ENCODE results near the gene GRIA3.

Gene GRIA3

GRCh38 chrX:123230798-123231197, 46.7 kb downstream of the GRIA3 start:
- H3K9me3 ChIP-seq (ENCODE audit: control insufficient read depth, low read depth, low read length): peaks cover 6% of the 10 kb centered on the region
- H3K36me3 ChIP-seq (ENCODE audit: control insufficient read depth, low read depth, low read length): no peaks in the 10 kb centered on the region
- H3K4me1 ChIP-seq (ENCODE audit: control insufficient read depth, low read depth, low read length): peaks cover 5% of the 10 kb centered on the region
- no peak overlapping the region for H3K9ac ChIP-seq (ENCODE audit: low read length)
- peaks cover 37% of the 10 kb centered on the region for H3K27me3 ChIP-seq (ENCODE audit: control insufficient read depth, insufficient read depth, low read length)
- no peak overlapping the region for H3K27ac ChIP-seq (ENCODE audit: low read length)
- no peak overlapping the region for H3K4me3 ChIP-seq (ENCODE audit: low read length)

GRCh38 chrX:123236859-123237258, 52.8 kb downstream of the GRIA3 start:
- Histone ChIP-seq H3K4me3 (ENCODE audit: low read length) (no peak overlapping the region), H3K36me3 (ENCODE audit: control insufficient read depth, low read depth, low read length) (no peaks in the 10 kb centered on the region), H3K27me3 (ENCODE audit: control insufficient read depth, insufficient read depth, low read length) (peaks cover 22% of the 10 kb centered on the region), H3K4me1 (ENCODE audit: control insufficient read depth, low read depth, low read length) (no peaks in the 10 kb centered on the region), H3K9ac (ENCODE audit: low read length) (no peak overlapping the region), H3K9me3 (ENCODE audit: control insufficient read depth, low read depth, low read length) (peaks cover 15% of the 10 kb centered on the region), H3K27ac (ENCODE audit: low read length) (no peak overlapping the region)

- peaks cover 15% of the 10 kb centered on the region for H3K9me3 ChIP-seq (ENCODE audit: control insufficient read depth, low read depth, low read length)
- no peak overlapping the region for H3K27ac ChIP-seq (ENCODE audit: low read length)
- peaks cover 18% of the 10 kb centered on the region for H3K27me3 ChIP-seq (ENCODE audit: control insufficient read depth, insufficient read depth, low read length)
- no peaks in the 10 kb centered on the region for H3K36me3 ChIP-seq (ENCODE audit: control insufficient read depth, low read depth, low read length)
- H3K4me1 ChIP-seq (ENCODE audit: control insufficient read depth, low read depth, low read length): no peaks in the 10 kb centered on the region
- no peak overlapping the region for H3K9ac ChIP-seq (ENCODE audit: low read length)
- no peak overlapping the region for H3K4me3 ChIP-seq (ENCODE audit: low read length)
Measured at GRCh38 chrX:123237271-123237670, 53.2 kb downstream of the GRIA3 start.

GRCh38 chrX:123254457-123254856, 70.4 kb downstream of the GRIA3 start:
- Histone ChIP-seq H3K36me3 (ENCODE audit: control insufficient read depth, low read depth, low read length) (no peaks in the 10 kb centered on the region), H3K27ac (ENCODE audit: low read length) (no peak overlapping the region), H3K27me3 (ENCODE audit: control insufficient read depth, insufficient read depth, low read length) (no peaks in the 10 kb centered on the region), H3K9ac (ENCODE audit: low read length) (no peak overlapping the region), H3K4me1 (ENCODE audit: control insufficient read depth, low read depth, low read length) (no peaks in the 10 kb centered on the region), H3K4me3 (ENCODE audit: low read length) (no peak overlapping the region), H3K9me3 (ENCODE audit: control insufficient read depth, low read depth, low read length) (peaks cover 7% of the 10 kb centered on the region)

GRCh38 chrX:123256378-123256777, 72.3 kb downstream of the GRIA3 start:
- H3K27ac ChIP-seq (ENCODE audit: low read length): no peak overlapping the region
- H3K36me3 ChIP-seq (ENCODE audit: control insufficient read depth, low read depth, low read length): no peaks in the 10 kb centered on the region
- H3K4me3 ChIP-seq (ENCODE audit: low read length): no peak overlapping the region
- peaks cover 4% of the 10 kb centered on the region for H3K9me3 ChIP-seq (ENCODE audit: control insufficient read depth, low read depth, low read length)
- no peaks in the 10 kb centered on the region for H3K4me1 ChIP-seq (ENCODE audit: control insufficient read depth, low read depth, low read length)
- no peaks in the 10 kb centered on the region for H3K27me3 ChIP-seq (ENCODE audit: control insufficient read depth, insufficient read depth, low read length)
- H3K9ac ChIP-seq (ENCODE audit: low read length): no peak overlapping the region

- H3K4me3 ChIP-seq (ENCODE audit: low read length): no peak overlapping the region
- H3K4me1 ChIP-seq (ENCODE audit: control insufficient read depth, low read depth, low read length): no peaks in the 10 kb centered on the region
- H3K27ac ChIP-seq (ENCODE audit: low read length): no peak overlapping the region
- no peak overlapping the region for H3K9ac ChIP-seq (ENCODE audit: low read length)
- H3K9me3 ChIP-seq (ENCODE audit: control insufficient read depth, low read depth, low read length): peaks cover 9% of the 10 kb centered on the region
- no peaks in the 10 kb centered on the region for H3K27me3 ChIP-seq (ENCODE audit: control insufficient read depth, insufficient read depth, low read length)
- H3K36me3 ChIP-seq (ENCODE audit: control insufficient read depth, low read depth, low read length): no peaks in the 10 kb centered on the region
Measured at GRCh38 chrX:123260920-123261418, 76.9 kb downstream of the GRIA3 start.

- Histone ChIP-seq H3K9me3 (ENCODE audit: control insufficient read depth, low read depth, low read length) (peaks cover 19% of the 10 kb centered on the region), H3K4me3 (ENCODE audit: low read length) (no peak overlapping the region), H3K27me3 (ENCODE audit: control insufficient read depth, insufficient read depth, low read length) (no peaks in the 10 kb centered on the region), H3K27ac (ENCODE audit: low read length) (no peak overlapping the region), H3K9ac (ENCODE audit: low read length) (no peak overlapping the region), H3K36me3 (ENCODE audit: control insufficient read depth, low read depth, low read length) (no peaks in the 10 kb centered on the region), H3K4me1 (ENCODE audit: control insufficient read depth, low read depth, low read length) (no peaks in the 10 kb centered on the region)
Measured at GRCh38 chrX:123263270-123263669, 79.2 kb downstream of the GRIA3 start.

- Histone ChIP-seq H3K9ac (ENCODE audit: low read length) (no peak overlapping the region), H3K27ac (ENCODE audit: low read length) (no peak overlapping the region)
Measured at GRCh38 chrX:123263747-123264146, 79.7 kb downstream of the GRIA3 start.

GRCh38 chrX:123267220-123267619, 83.1 kb downstream of the GRIA3 start:
- Histone ChIP-seq H3K27me3 (ENCODE audit: control insufficient read depth, insufficient read depth, low read length) (no peaks in the 10 kb centered on the region), H3K4me1 (ENCODE audit: control insufficient read depth, low read depth, low read length) (no peaks in the 10 kb centered on the region), H3K9me3 (ENCODE audit: control insufficient read depth, low read depth, low read length) (peaks cover 15% of the 10 kb centered on the region), H3K9ac (ENCODE audit: low read length) (no peak overlapping the region), H3K4me3 (ENCODE audit: low read length) (no peak overlapping the region), H3K27ac (ENCODE audit: low read length) (no peak overlapping the region), H3K36me3 (ENCODE audit: control insufficient read depth, low read depth, low read length) (no peaks in the 10 kb centered on the region)

More at GRCh38 chrX:123263747-123264146, 79.7 kb downstream of the GRIA3 start:
- no peaks in the 10 kb centered on the region for H3K36me3 ChIP-seq (ENCODE audit: control insufficient read depth, low read depth, low read length)
- H3K4me3 ChIP-seq (ENCODE audit: low read length): no peak overlapping the region
- H3K27me3 ChIP-seq (ENCODE audit: control insufficient read depth, insufficient read depth, low read length): no peaks in the 10 kb centered on the region
- H3K9me3 ChIP-seq (ENCODE audit: control insufficient read depth, low read depth, low read length): peaks cover 19% of the 10 kb centered on the region
- H3K4me1 ChIP-seq (ENCODE audit: control insufficient read depth, low read depth, low read length): no peaks in the 10 kb centered on the region

- H3K27ac ChIP-seq (ENCODE audit: low read length): no peak overlapping the region
- no peaks in the 10 kb centered on the region for H3K36me3 ChIP-seq (ENCODE audit: control insufficient read depth, low read depth, low read length)
- H3K4me3 ChIP-seq (ENCODE audit: low read length): no peak overlapping the region
- H3K9ac ChIP-seq (ENCODE audit: low read length): no peak overlapping the region
- H3K9me3 ChIP-seq (ENCODE audit: control insufficient read depth, low read depth, low read length): peaks cover 10% of the 10 kb centered on the region
- no peaks in the 10 kb centered on the region for H3K27me3 ChIP-seq (ENCODE audit: control insufficient read depth, insufficient read depth, low read length)
- no peaks in the 10 kb centered on the region for H3K4me1 ChIP-seq (ENCODE audit: control insufficient read depth, low read depth, low read length)
Measured at GRCh38 chrX:123271902-123272301, 87.8 kb downstream of the GRIA3 start.

GRCh38 chrX:123272630-123273029, 88.6 kb downstream of the GRIA3 start:
- Histone ChIP-seq H3K27me3 (ENCODE audit: control insufficient read depth, insufficient read depth, low read length) (no peaks in the 10 kb centered on the region), H3K4me1 (ENCODE audit: control insufficient read depth, low read depth, low read length) (no peaks in the 10 kb centered on the region)

GRCh38 chrX:123274796-123275195, 90.7 kb downstream of the GRIA3 start:
- Histone ChIP-seq H3K9me3 (ENCODE audit: control insufficient read depth, low read depth, low read length) (peaks cover 9% of the 10 kb centered on the region), H3K36me3 (ENCODE audit: control insufficient read depth, low read depth, low read length) (no peaks in the 10 kb centered on the region), H3K4me3 (ENCODE audit: low read length) (no peak overlapping the region), H3K27ac (ENCODE audit: low read length) (no peak overlapping the region), H3K4me1 (ENCODE audit: control insufficient read depth, low read depth, low read length) (no peaks in the 10 kb centered on the region), H3K27me3 (ENCODE audit: control insufficient read depth, insufficient read depth, low read length) (no peaks in the 10 kb centered on the region), H3K9ac (ENCODE audit: low read length) (no peak overlapping the region)

More at GRCh38 chrX:123272630-123273029, 88.6 kb downstream of the GRIA3 start:
- Histone ChIP-seq H3K36me3 (ENCODE audit: control insufficient read depth, low read depth, low read length) (no peaks in the 10 kb centered on the region), H3K27ac (ENCODE audit: low read length) (no peak overlapping the region), H3K9me3 (ENCODE audit: control insufficient read depth, low read depth, low read length) (peaks cover 5% of the 10 kb centered on the region), H3K4me3 (ENCODE audit: low read length) (no peak overlapping the region), H3K9ac (ENCODE audit: low read length) (no peak overlapping the region)
